Neural cell (in vitro differentiated cells): Measurements from ENCODE around the gene ZNF429. TPM values are rescaled to one million over a fixed set of nuclear protein-coding genes. Genes with fewer than 3 reads are reported as not detected.

Source experiments
- H2AFZ ChIP-seq: fragments of 200-600, 300-800 bp; sonication (generic), shearing (Covaris generic); 2 replicates; pipeline ENCODE4 v1.6.0; 2014; ENCODE audit warnings: low read depth, mild to moderate bottlenecking, antibody characterized with exemption, low read length, moderate library complexity
- H3F3A ChIP-seq: fragments of 200-600 bp; shearing (Covaris generic); 2 replicates; pipeline ENCODE4 v1.6.1; 2016; ENCODE audit warnings: mild to moderate bottlenecking, moderate library complexity, mixed read lengths, antibody characterized with exemption, low read length; ENCODE audit not compliant: insufficient read depth, poor library complexity, severe bottlenecking
- H3K27ac ChIP-seq: fragments of 200-600, 300-800 bp; sonication (generic), shearing (Covaris generic); 2 replicates; pipeline ENCODE4 v1.5.1; 2014; ENCODE audit warnings: mild to moderate bottlenecking, low read length, moderate library complexity
- H3K27me3 ChIP-seq: fragments of 300-800, 200-600 bp; sonication (generic), shearing (Covaris generic); 2 replicates; pipeline ENCODE4 v1.6.0; 2014; ENCODE audit warnings: mild to moderate bottlenecking, low read depth, low read length, moderate library complexity; ENCODE audit not compliant: insufficient read depth
- H3K36me3 ChIP-seq: fragments of 300-800, 200-600 bp; sonication (generic), shearing (Covaris generic); 2 replicates; pipeline ENCODE4 v1.5.1; 2014; ENCODE audit warnings: mild to moderate bottlenecking, antibody characterized with exemption, low read length, moderate library complexity; ENCODE audit not compliant: insufficient read depth
- H3K4me2 ChIP-seq: fragments of 300-800, 200-600 bp; sonication (generic), shearing (Covaris generic); 2 replicates; pipeline ENCODE4 v1.6.0; 2014; ENCODE audit warnings: mild to moderate bottlenecking, low read length
- H3K4me3 ChIP-seq: fragments of 300-800, 200-600 bp; sonication (generic), shearing (Covaris generic); 2 replicates; pipeline ENCODE4 v1.5.1; 2014; ENCODE audit warnings: mild to moderate bottlenecking, low read length, moderate library complexity
- H3K79me2 ChIP-seq: fragments of 200-600 bp; shearing (Covaris generic); replicated peaks from 2 replicates; pipeline ENCODE4 v1.6.0; 2014; ENCODE audit warnings: mild to moderate bottlenecking, low read length, moderate library complexity; ENCODE audit not compliant: insufficient read depth
- H3K9ac ChIP-seq: fragments of 300-800, 200-600 bp; sonication (generic), shearing (Covaris generic); 2 replicates; pipeline ENCODE4 v1.6.1; 2016; ENCODE audit warnings: mild to moderate bottlenecking, low read length, mixed read lengths
- H3K9me2 ChIP-seq: fragments of 200-600 bp; shearing (Covaris generic); 2 replicates; pipeline ENCODE4 v1.6.1; 2016; ENCODE audit warnings: mild to moderate bottlenecking, low read length, mixed read lengths; ENCODE audit not compliant: insufficient read depth
- H3K9me3 ChIP-seq: fragments of 200-600, 300-800 bp; sonication (generic), shearing (Covaris generic); 2 replicates; pipeline ENCODE4 v1.6.1; 2016; ENCODE audit warnings: mild to moderate bottlenecking, mixed run types, low read length, moderate library complexity, mixed read lengths
- H4K20me1 ChIP-seq: fragments of 200-600 bp; shearing (Covaris generic); 2 replicates; pipeline ENCODE4 v1.6.1; 2016; ENCODE audit warnings: mild to moderate bottlenecking, mixed run types; ENCODE audit not compliant: insufficient read depth
- EP300 ChIP-seq: fragments of 450-650 bp; conservative IDR thresholded peaks from 2 replicates; pipeline ENCODE4 v1.6.1; 2014; ENCODE audit warnings: antibody characterized with exemption, mild to moderate bottlenecking, moderate library complexity; ENCODE audit not compliant: poor library complexity, severe bottlenecking
- EZH2 ChIP-seq: fragments of 200-600, 300-800 bp; shearing (Covaris generic), sonication (generic); IDR thresholded peaks from 2 replicates; pipeline ENCODE4 v1.6.1; 2014; ENCODE audit warnings: antibody characterized with exemption, low read length, borderline replicate concordance, mild to moderate bottlenecking; ENCODE audit not compliant: insufficient read depth, poor library complexity, severe bottlenecking
- MXI1 ChIP-seq: fragments of 450-650 bp; conservative IDR thresholded peaks from 2 replicates; pipeline ENCODE4 v1.6.1; 2014; ENCODE audit warnings: antibody characterized with exemption, mild to moderate bottlenecking; ENCODE audit not compliant: poor library complexity, severe bottlenecking
- POLR2AphosphoS5 ChIP-seq: IDR thresholded peaks from 2 replicates; pipeline ENCODE4 v1.6.1; 2012
- RAD21 ChIP-seq: fragments of 450-650 bp; conservative IDR thresholded peaks from 2 replicates; pipeline ENCODE4 v1.6.1; 2014; ENCODE audit warnings: antibody characterized with exemption, mild to moderate bottlenecking, moderate library complexity
- SMC3 ChIP-seq: fragments of 450-650 bp; conservative IDR thresholded peaks from 2 replicates; pipeline ENCODE4 v1.6.1; 2014; ENCODE audit warnings: antibody characterized with exemption, mild to moderate bottlenecking, moderate library complexity; ENCODE audit not compliant: poor library complexity
- TAF1 ChIP-seq: IDR thresholded peaks from 2 replicates; pipeline ENCODE4 v1.6.1; 2012; ENCODE audit warnings: low read depth
- polyA plus RNA-seq: library from polyadenylated mRNA; depleted of rRNA; stranded (reverse); fragments of >200 nt; gene quantifications from 2 replicates; pipeline ENCODE4 v1.2.3, GENCODE V29; 2014
- TF ChIP-seq, protein P1 (sequence below): fragments of 450-650 bp; IDR thresholded peaks from 2 replicates; pipeline ENCODE4 v1.5.1; 2014; ENCODE audit warnings: antibody characterized with exemption, mild to moderate bottlenecking, moderate library complexity; ENCODE audit not compliant: poor library complexity, severe bottlenecking
- TF ChIP-seq, protein P2 (sequence below): IDR thresholded peaks from 2 replicates; pipeline ENCODE4 v1.6.1; 2012; ENCODE audit warnings: borderline replicate concordance

The ZNF429 gene
- polyA plus RNA-seq, 1 donor from 2014 or later, result 54.1 TPM

DNA sequence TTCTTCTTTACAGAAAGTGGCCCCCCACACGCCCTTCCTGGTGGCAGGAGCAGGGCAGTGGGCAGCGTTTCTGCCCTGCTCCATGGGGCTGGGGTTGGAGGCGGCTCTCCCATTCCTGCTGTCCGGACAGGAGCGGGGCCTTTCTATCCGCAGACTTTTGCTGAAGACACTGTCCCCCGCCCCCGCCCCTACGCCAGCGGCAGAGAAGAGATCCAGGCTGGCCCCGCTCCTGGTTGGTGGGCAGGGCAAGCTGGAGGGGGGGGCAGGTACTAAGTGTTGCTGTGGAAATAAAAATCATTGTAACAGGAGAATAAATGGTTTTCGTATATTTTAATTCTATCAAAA is 81.7 kb downstream of the ZNF429 start (continued):
- TF ChIP-seq POLR2AphosphoS5, result no peak

DNA sequence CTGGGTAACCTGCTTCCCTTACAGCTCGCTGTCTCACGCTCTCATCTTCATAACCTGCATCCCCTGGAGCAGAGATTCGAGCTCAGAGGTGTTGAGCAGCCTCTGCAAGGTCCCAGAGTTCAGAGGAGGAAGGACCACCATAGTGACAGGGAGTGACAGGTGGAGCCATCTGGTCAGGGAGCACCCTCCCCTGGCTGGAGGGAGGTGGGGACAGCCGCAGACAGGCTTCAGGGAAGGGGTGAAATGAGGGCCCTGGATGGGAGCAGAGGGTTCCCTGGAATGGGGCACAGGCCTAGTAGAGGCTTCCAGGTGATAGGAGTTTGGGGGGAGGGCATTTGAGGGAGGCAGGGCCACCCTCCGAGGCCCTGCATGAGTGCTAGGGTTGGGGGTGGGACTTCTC is 82.1 kb downstream of the ZNF429 start:
- Histone ChIP-seq H2AFZ (no peak overlapping the region), H3K9me2 (no peaks in the 10 kb centered on the region), H3K27me3 (peaks cover 4% of the 10 kb centered on the region), H3K36me3 (no peaks in the 10 kb centered on the region), H3K4me3 (no peak overlapping the region), H3K4me2 (no peak overlapping the region), H3F3A (no peaks in the 10 kb centered on the region), H4K20me1 (no peaks in the 10 kb centered on the region), H3K27ac (no peak overlapping the region), H3K9ac (no peak overlapping the region), H3K79me2 (no peaks in the 10 kb centered on the region), H3K9me3 (no peaks in the 10 kb centered on the region)
- TF ChIP-seq, protein P1, sequence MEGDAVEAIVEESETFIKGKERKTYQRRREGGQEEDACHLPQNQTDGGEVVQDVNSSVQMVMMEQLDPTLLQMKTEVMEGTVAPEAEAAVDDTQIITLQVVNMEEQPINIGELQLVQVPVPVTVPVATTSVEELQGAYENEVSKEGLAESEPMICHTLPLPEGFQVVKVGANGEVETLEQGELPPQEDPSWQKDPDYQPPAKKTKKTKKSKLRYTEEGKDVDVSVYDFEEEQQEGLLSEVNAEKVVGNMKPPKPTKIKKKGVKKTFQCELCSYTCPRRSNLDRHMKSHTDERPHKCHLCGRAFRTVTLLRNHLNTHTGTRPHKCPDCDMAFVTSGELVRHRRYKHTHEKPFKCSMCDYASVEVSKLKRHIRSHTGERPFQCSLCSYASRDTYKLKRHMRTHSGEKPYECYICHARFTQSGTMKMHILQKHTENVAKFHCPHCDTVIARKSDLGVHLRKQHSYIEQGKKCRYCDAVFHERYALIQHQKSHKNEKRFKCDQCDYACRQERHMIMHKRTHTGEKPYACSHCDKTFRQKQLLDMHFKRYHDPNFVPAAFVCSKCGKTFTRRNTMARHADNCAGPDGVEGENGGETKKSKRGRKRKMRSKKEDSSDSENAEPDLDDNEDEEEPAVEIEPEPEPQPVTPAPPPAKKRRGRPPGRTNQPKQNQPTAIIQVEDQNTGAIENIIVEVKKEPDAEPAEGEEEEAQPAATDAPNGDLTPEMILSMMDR, result no peak
- TF ChIP-seq TAF1, result no peak

DNA sequence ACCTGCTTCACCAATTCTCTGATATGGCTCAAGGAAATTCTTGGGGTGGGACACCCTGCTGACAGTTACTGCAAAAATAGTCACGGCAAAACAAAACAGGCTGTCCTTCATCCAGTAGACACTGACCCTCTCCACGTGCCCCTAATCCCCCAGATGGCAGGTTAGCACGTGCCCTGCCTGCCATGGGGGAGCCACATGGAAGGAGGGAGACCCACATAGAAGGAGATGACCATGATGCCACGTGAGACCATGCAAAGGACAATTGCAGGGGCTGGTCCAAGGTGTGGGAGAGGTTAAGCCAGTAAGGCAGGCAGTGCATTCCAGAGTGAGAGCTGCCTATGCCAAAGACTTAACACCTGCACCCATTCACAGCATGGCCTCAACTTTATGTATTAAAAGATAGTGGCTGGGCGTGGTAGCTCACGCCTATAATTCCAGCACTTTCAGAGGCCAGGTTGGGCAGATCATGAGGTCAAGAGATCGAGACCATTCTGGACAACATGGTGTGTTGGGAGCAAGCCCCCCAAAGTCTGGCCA is 82.7 kb downstream of the ZNF429 start:
- Histone ChIP-seq H3K9me3 (no peaks in the 10 kb centered on the region), H3K9ac (no peak overlapping the region), H3K27ac (no peak overlapping the region), H3K4me2 (no peak overlapping the region), H3K36me3 (no peaks in the 10 kb centered on the region), H3K4me3 (no peak overlapping the region), H2AFZ (no peak overlapping the region), H4K20me1 (no peaks in the 10 kb centered on the region), H3K79me2 (no peaks in the 10 kb centered on the region), H3K9me2 (no peaks in the 10 kb centered on the region), H3K27me3 (peaks cover 4% of the 10 kb centered on the region), H3F3A (no peaks in the 10 kb centered on the region)
- TF ChIP-seq RAD21 (no peak), EZH2 (no peak)

DNA sequence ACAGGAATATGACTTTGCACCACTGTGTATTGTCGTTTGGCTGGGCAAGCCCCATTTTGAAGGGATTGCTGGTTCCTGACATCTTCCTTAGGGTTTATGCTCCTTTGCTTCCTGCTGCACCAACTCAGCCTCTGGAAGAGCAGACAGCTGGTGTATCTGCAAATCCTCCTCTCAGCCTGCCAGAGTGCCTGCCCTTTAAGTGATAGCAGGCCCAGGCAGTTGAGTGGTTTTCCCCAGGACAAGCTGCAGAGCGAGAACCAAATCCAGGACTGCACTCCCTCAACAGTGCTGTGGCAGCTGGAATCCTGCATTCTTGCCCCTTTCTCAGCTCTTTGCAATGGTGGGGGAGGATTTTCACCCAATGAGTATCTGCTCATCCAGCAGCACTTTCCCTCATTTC is 85.5 kb downstream of the ZNF429 start:
- no peak overlapping the region for H3K4me3 ChIP-seq
- no peak overlapping the region for H3K4me2 ChIP-seq
- no peaks in the 10 kb centered on the region for H3K36me3 ChIP-seq
- H3K27me3 ChIP-seq, result peaks cover 4% of the 10 kb centered on the region
- TF ChIP-seq MXI1 (no peak), TAF1 (no peak), POLR2AphosphoS5 (no peak), EP300 (no peak), RAD21 (no peak), EZH2 (no peak), SMC3 (no peak)
- TF ChIP-seq, protein P2, sequence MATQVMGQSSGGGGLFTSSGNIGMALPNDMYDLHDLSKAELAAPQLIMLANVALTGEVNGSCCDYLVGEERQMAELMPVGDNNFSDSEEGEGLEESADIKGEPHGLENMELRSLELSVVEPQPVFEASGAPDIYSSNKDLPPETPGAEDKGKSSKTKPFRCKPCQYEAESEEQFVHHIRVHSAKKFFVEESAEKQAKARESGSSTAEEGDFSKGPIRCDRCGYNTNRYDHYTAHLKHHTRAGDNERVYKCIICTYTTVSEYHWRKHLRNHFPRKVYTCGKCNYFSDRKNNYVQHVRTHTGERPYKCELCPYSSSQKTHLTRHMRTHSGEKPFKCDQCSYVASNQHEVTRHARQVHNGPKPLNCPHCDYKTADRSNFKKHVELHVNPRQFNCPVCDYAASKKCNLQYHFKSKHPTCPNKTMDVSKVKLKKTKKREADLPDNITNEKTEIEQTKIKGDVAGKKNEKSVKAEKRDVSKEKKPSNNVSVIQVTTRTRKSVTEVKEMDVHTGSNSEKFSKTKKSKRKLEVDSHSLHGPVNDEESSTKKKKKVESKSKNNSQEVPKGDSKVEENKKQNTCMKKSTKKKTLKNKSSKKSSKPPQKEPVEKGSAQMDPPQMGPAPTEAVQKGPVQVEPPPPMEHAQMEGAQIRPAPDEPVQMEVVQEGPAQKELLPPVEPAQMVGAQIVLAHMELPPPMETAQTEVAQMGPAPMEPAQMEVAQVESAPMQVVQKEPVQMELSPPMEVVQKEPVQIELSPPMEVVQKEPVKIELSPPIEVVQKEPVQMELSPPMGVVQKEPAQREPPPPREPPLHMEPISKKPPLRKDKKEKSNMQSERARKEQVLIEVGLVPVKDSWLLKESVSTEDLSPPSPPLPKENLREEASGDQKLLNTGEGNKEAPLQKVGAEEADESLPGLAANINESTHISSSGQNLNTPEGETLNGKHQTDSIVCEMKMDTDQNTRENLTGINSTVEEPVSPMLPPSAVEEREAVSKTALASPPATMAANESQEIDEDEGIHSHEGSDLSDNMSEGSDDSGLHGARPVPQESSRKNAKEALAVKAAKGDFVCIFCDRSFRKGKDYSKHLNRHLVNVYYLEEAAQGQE, result no peak
- TF ChIP-seq, protein P1, result no peak
- H2AFZ ChIP-seq, result no peak overlapping the region
- H3K27ac ChIP-seq, result no peak overlapping the region
- no peaks in the 10 kb centered on the region for H4K20me1 ChIP-seq
- H3K9me3 ChIP-seq, result no peaks in the 10 kb centered on the region
- no peaks in the 10 kb centered on the region for H3K79me2 ChIP-seq
- H3F3A ChIP-seq, result no peaks in the 10 kb centered on the region
- H3K9me2 ChIP-seq, result no peaks in the 10 kb centered on the region
- no peak overlapping the region for H3K9ac ChIP-seq
